ENCODE measurements around the gene CDH23. TPM values are rescaled to one million over a fixed set of nuclear protein-coding genes. Genes with fewer than 3 reads are reported as not detected.

CDH23 gene
- total RNA-seq, 1 experiment from 2014 or later, result 2.9 TPM

- no peak for TF ChIP-seq NR2C2 (CRISPR knock-in tag; IDR thresholded peaks at IDR 0.05)
These were observed 410.2 kb downstream of the CDH23 start (continued) for GRCh38 chr10:71806704-71807556.

GRCh38 chr10:71807557-71808510, 411.1 kb downstream of the CDH23 start:
- H3K4me1 Mint-ChIP-seq, result peaks cover 3% of the 10 kb centered on the region
- TF ChIP-seq IRF2 (CRISPR knock-in tag; IDR thresholded peaks at IDR 0.05; ENCODE audit: borderline replicate concordance, low read depth), result no peak
- H3K4me3 Mint-ChIP-seq, result no peak overlapping the region
- DNase-seq (ENCODE audit: low spot score) (no peak), ATAC-seq (no peak)
- H3K27ac Mint-ChIP-seq, result no peak overlapping the region
- no peaks in the 10 kb centered on the region for H3K9me3 Mint-ChIP-seq
- CTCF ChIA-PET, result interaction anchor here (2.3 kb wide), 1 partner anchor 61 kb away, joined by 9 read pairs; no protein-coding TSS in a partner anchor
- H3K36me3 Mint-ChIP-seq, result no peaks in the 10 kb centered on the region
- POLR2A ChIA-PET, result no interaction called here
- peaks cover 18% of the 10 kb centered on the region for H3K27me3 Mint-ChIP-seq (ENCODE audit: low read depth)

- TF ChIP-seq GTF2I (CRISPR knock-in tag; conservative IDR thresholded peaks at IDR 0.05), result no peak
- no peak for TF ChIP-seq FOXJ3 (CRISPR knock-in tag; IDR thresholded peaks at IDR 0.05; ENCODE audit: borderline replicate concordance)
- TF ChIP-seq SOX15 (CRISPR knock-in tag; IDR thresholded peaks at IDR 0.05), result no peak
- no peak for TF ChIP-seq ATF1 (CRISPR knock-in tag; IDR thresholded peaks at IDR 0.05)
- no peak for TF ChIP-seq TP53 (CRISPR knock-in tag; IDR thresholded peaks at IDR 0.05)
- no peak for TF ChIP-seq JUN (CRISPR knock-in tag; IDR thresholded peaks at IDR 0.05)
- no peak for TF ChIP-seq ATF3 (CRISPR knock-in tag; conservative IDR thresholded peaks at IDR 0.05)
- no peak for TF ChIP-seq CREM (CRISPR knock-in tag; IDR thresholded peaks at IDR 0.05)
- H3K27ac Mint-ChIP-seq, result no peak overlapping the region
- DNase-seq (ENCODE audit: low spot score), result no peak
- CTCF ChIA-PET, result interaction anchor here (0.6 kb wide), 2 partner anchors 115 to 179 kb away, joined by 3 to 4 read pairs; no protein-coding TSS in a partner anchor
- H3K4me1 Mint-ChIP-seq, result peaks cover 3% of the 10 kb centered on the region
- peaks cover 11% of the 10 kb centered on the region for H3K27me3 Mint-ChIP-seq (ENCODE audit: low read depth)
- ATAC-seq, result no peak
- POLR2A ChIA-PET, result interaction anchor here (0.7 kb wide), 1 partner anchor 471 kb away, joined by 7 read pairs; no protein-coding TSS in a partner anchor
- H3K4me3 Mint-ChIP-seq, result no peak overlapping the region
- no peaks in the 10 kb centered on the region for H3K9me3 Mint-ChIP-seq
- H3K36me3 Mint-ChIP-seq, result no peaks in the 10 kb centered on the region
These were observed 412.9 kb downstream of the CDH23 start for GRCh38 chr10:71809628-71810027.

GRCh38 chr10:71810048-71810750, 413.5 kb downstream of the CDH23 start:
- Mint-ChIP-seq H3K27ac (no peak overlapping the region), H3K9me3 (no peaks in the 10 kb centered on the region), H3K4me3 (no peak overlapping the region), H3K27me3 (ENCODE audit: low read depth) (peaks cover 5% of the 10 kb centered on the region), H3K36me3 (no peaks in the 10 kb centered on the region), H3K4me1 (peaks cover 3% of the 10 kb centered on the region)
- TF ChIP-seq E2F4 (CRISPR knock-in tag; IDR thresholded peaks at IDR 0.05; ENCODE audit: borderline replicate concordance, low read depth) (no peak), ZNF281 (CRISPR knock-in tag; IDR thresholded peaks at IDR 0.05) (no peak)
- no peak for ATAC-seq
- no peak for DNase-seq (ENCODE audit: low spot score)
- ChIA-PET CTCF (no interaction called here), POLR2A (no interaction called here)

Measured in WTC11 (cell line).